Activated CD4-positive, alpha-beta memory T cell treated with anti-CD3 and anti-CD28 coated beads, Interleukin-2, amount 10 ng/mL, durations not matched to agents 7 days and 5 days (primary cell): ENCODE data around the gene PTPRH. TPM values are rescaled to one million over a fixed set of nuclear protein-coding genes. Genes with fewer than 3 reads are reported as not detected.

Experiments
- CTCF ChIA-PET: fragments of 350-600 bp; sonication (Branson Sonifier 250); formaldehyde crosslinking; loops from one replicate; lab custom pipeline; 2021; ENCODE audit warnings: antibody characterized with exemption, inconsistent platforms; lab: Charles Lee
- POLR2A ChIA-PET: fragments of 350-600 bp; sonication (Branson Sonifier 250); formaldehyde crosslinking; loops from one replicate; lab custom pipeline; 2021; ENCODE audit warnings: antibody characterized with exemption; lab: Charles Lee
- DNase-seq: peaks from one replicate; pipeline ENCODE4 v3.0.0-alpha.2; 2020
- H3K27ac Mint-ChIP-seq: one replicate; pipeline ENCODE4 v1.8.0; 2021; ENCODE audit warnings: mild to moderate bottlenecking, mixed read lengths
- H3K27me3 Mint-ChIP-seq: one replicate; pipeline ENCODE4 v1.8.0; 2021; ENCODE audit warnings: mixed read lengths
- H3K36me3 Mint-ChIP-seq: one replicate; pipeline ENCODE4 v1.8.0; 2021; ENCODE audit warnings: low read depth, mixed read lengths
- H3K4me1 Mint-ChIP-seq: one replicate; pipeline ENCODE4 v1.8.0; 2021; ENCODE audit warnings: mixed read lengths
- H3K4me3 Mint-ChIP-seq: one replicate; pipeline ENCODE4 v1.8.0; 2021; ENCODE audit warnings: mild to moderate bottlenecking, mixed read lengths
- H3K9me3 Mint-ChIP-seq: one replicate; pipeline ENCODE4 v1.8.0; 2021; ENCODE audit warnings: mixed read lengths
- total RNA-seq, 2 experiments: library from RNA; stranded (reverse); gene quantifications; one replicate each; pipeline ENCODE4 v1.2.3, GENCODE V29; 2021

PTPRH gene
- total RNA-seq, 2 experiments from 2014 or later, result not detected

DNA sequence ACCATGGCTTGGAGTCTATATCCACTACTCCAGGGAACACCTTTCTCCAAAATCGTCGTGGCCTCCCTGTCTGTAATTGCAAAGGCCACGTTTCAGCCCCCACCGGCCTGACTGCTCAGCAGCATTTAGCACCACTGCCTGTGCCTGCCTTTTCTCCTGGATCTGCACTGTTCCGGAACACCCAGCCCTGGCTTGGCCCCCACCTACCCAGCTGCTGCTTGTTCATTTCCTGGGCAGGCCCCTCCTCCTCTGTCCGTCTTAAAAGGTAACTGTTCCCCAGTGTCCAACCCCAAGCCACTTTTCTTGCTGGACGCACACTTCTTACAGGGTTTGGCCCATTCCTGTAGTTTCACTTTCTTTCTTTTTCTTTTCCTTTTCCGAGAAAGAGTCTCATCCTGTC, 20.7 kb downstream of the PTPRH start:
- Mint-ChIP-seq H3K36me3 (no peaks in the 10 kb centered on the region), H3K4me3 (no peak overlapping the region), H3K4me1 (peaks cover 19% of the 10 kb centered on the region), H3K27ac (peak overlapping the region; percentile 27), H3K9me3 (no peaks in the 10 kb centered on the region), H3K27me3 (no peaks in the 10 kb centered on the region)
- ChIA-PET POLR2A (no interaction called here), CTCF (no interaction called here)
- no peak for DNase-seq

DNA sequence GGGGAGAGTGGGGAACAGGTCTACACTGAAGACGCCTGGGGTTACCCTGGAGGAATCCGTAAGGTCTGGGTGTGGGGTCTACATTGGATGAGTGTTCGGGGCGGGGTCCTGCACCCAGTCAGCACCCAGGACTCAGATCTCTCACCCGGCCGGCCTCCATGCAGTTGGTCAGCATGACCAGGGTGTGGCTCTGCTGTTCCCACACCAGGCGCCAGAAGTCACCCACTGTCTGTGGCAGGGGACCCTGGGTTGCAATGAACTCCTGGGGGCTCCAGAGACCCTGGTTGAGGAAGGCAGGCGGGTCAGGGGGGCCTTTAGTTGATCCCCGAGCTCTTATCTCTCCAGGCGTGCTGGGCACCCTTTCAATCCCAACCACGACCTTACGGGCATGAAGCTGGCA, 23.2 kb downstream of the PTPRH start:
- peaks cover 11% of the 10 kb centered on the region for H3K27me3 Mint-ChIP-seq
- H3K27ac Mint-ChIP-seq, result no peak overlapping the region
- CTCF ChIA-PET, result no interaction called here
- peaks cover 19% of the 10 kb centered on the region for H3K4me1 Mint-ChIP-seq
- H3K4me3 Mint-ChIP-seq, result no peak overlapping the region
- H3K36me3 Mint-ChIP-seq, result no peaks in the 10 kb centered on the region
- no peaks in the 10 kb centered on the region for H3K9me3 Mint-ChIP-seq
- no peak for DNase-seq
- POLR2A ChIA-PET, result no interaction called here

DNA sequence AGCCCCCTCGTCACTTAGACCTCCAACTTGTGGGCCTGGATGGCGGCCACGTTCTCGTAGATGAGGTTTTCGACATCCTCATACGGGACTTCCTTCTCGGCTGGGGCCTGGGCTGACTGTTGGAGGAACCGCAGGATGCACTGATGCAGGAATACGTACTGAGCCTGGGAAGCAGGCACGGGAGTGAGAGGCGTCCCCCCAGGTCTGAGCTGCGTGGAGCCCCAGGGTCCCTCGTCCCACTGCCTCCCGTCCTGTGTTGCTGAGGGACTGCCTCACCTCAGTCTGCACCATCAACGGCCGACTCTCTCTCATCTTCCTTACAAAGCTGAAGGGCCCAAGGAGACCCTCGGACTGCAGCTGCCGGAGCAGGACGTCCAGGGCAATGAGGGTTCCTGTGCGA, 27.6 kb downstream of the PTPRH start:
- POLR2A ChIA-PET, result no interaction called here
- Mint-ChIP-seq H3K27ac (no peak overlapping the region), H3K27me3 (peaks cover 38% of the 10 kb centered on the region), H3K9me3 (no peaks in the 10 kb centered on the region), H3K4me3 (no peak overlapping the region), H3K4me1 (peaks cover 34% of the 10 kb centered on the region), H3K36me3 (no peaks in the 10 kb centered on the region)
- CTCF ChIA-PET, result no interaction called here
- no peak for DNase-seq

DNA sequence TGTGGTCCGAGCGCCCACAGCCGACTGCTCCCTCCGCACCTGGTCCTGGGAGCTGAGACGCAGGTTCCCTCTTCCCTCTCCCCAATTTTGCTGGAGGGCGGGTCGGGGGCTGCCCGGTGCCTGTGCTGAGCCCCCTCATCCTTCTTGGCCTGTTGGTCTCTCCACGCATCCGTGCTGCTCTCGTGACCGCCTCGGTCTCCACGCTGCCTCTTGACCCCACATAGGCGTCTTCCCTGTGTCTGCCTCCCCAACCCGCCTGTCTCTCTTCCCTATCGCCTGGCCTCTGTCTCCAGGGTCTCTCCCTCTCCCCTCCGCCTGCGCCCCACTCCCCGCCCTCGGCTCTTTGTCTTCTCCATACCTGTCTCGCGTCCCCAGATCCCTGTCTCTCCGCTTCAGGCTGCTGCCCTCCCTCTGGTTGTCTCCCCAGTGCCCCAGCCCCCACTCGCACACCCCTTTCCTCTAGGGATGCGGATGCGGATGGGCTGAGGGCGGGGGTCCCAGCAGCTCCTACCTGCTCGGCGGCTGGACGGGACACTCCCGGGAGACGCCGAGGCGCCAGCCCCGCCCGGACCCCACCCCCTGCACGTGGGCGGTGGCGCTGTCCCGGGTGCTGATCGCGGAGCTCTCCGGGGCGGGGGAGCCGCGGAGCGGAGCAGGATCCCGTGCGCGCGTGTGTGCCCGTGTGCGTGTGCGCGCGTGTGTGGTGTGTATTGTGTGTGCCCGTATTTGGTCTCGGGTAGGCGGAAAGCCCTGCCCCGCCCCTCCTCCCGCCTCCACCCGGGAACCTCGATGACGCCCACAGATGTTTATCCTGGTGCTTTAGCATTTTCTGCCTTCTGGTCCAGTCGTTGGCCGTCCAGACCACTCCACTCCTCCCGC, 29.5 kb downstream of the PTPRH start, which contains the start of gene SYT5:
TSS of gene SYT5 (minus strand) at position 684 of the 879 bp plus-strand sequence. CDS start 1,248 bp downstream, outside the sequence.
- Mint-ChIP-seq H3K27ac (peak within 1 kb of the TSS; percentile 24), H3K27me3 (peaks cover 44% of the 10 kb centered on the region), H3K9me3 (peaks cover 5% of the 10 kb centered on the region), H3K36me3 (no peaks in the 10 kb centered on the region), H3K4me1 (peaks cover 29% of the 10 kb centered on the region), H3K4me3 (peak within 1 kb of the TSS; percentile 65)
- CTCF ChIA-PET, result interaction anchor here (1.0 to 1.3 kb wide), 2 partner anchors 19 to 324 kb away, joined by 3 to 4 read pairs; no protein-coding TSS in a partner anchor
- DNase-seq, result peak; percentile 69
- POLR2A ChIA-PET, result interaction anchor here (1.1 to 2.3 kb wide), 2 partner anchors 74 to 79 kb away, joined by 3 to 6 read pairs; partner anchors contain the start of gene PPP6R1

DNA sequence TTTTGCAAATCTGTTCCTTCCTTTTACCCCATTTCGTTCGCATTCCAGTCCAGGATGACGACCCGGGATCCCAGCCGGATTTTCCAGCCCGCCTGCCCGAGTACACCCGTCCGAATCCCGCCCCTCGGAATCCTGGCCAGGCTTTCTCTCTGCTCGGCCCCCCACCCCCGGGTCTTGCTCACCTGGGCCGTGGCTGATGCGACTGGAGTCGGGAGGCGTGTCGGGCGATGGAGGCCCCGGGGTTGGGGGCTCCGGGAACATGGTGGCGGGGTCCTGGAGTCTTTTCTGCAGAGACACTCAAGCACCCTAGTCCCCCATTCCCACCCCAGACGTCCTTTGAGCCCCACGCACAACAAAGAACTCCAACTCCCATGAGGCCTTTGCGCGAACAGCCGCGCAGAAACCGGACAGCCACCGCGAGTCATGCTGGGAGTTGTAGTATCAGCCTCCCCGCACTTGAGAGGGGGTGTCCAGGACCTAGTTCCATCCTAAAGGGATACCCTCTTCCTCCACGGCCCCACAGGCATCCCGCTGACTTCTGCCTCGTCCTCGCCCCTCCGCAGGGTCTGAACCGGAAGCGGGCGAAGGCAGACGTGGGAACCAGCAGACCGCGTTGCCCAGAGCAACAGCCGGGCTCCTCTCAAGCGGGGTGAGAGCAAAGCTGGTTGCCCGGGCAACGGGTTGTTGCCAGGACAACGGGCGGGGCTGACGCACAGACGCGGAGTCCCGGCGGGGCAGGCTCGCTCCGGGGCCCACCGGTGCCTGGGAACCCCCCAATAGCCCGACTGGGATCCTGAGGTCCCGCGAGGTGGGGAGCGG, 30.3 kb downstream of the PTPRH start:
- DNase-seq, result peak; percentile 93
- peaks cover 51% of the 10 kb centered on the region for H3K27me3 Mint-ChIP-seq
- peaks cover 5% of the 10 kb centered on the region for H3K9me3 Mint-ChIP-seq
- ChIA-PET CTCF (no interaction called here), POLR2A (interaction anchor here (1.0 to 2.3 kb wide), 3 partner anchors 75 to 80 kb away, joined by 3 to 6 read pairs (median 3); partner anchors contain the start of gene PPP6R1)
- peaks cover 32% of the 10 kb centered on the region for H3K4me1 Mint-ChIP-seq
- peak overlapping the region; percentile 65 for H3K4me3 Mint-ChIP-seq
- no peaks in the 10 kb centered on the region for H3K36me3 Mint-ChIP-seq
- no peak overlapping the region for H3K27ac Mint-ChIP-seq

DNA sequence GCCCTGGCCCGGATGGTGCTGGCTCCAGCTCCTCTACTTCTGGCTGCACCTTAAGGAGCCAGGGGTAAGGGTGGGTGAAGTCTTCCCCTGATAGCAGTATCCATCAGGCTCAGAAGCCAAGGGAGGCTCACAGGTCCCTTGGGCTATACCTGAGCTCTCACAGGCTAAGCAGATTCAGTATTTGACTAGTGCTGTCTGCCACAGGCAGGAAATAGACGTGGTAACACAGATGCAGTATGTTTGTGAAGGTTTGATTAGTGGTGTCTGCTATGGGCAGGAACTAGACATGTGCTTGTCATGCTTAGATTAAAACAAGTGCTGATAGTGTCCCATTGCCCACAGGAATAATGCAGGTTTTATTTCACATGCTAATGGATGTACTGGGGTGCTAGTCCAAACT, 33.2 kb downstream of the PTPRH start:
- H3K4me3 Mint-ChIP-seq, result no peak overlapping the region
- no peak overlapping the region for H3K27ac Mint-ChIP-seq
- H3K9me3 Mint-ChIP-seq, result peaks cover 5% of the 10 kb centered on the region
- peaks cover 59% of the 10 kb centered on the region for H3K27me3 Mint-ChIP-seq
- ChIA-PET CTCF (no interaction called here), POLR2A (no interaction called here)
- DNase-seq, result no peak
- H3K36me3 Mint-ChIP-seq, result no peaks in the 10 kb centered on the region
- H3K4me1 Mint-ChIP-seq, result peaks cover 43% of the 10 kb centered on the region

DNA sequence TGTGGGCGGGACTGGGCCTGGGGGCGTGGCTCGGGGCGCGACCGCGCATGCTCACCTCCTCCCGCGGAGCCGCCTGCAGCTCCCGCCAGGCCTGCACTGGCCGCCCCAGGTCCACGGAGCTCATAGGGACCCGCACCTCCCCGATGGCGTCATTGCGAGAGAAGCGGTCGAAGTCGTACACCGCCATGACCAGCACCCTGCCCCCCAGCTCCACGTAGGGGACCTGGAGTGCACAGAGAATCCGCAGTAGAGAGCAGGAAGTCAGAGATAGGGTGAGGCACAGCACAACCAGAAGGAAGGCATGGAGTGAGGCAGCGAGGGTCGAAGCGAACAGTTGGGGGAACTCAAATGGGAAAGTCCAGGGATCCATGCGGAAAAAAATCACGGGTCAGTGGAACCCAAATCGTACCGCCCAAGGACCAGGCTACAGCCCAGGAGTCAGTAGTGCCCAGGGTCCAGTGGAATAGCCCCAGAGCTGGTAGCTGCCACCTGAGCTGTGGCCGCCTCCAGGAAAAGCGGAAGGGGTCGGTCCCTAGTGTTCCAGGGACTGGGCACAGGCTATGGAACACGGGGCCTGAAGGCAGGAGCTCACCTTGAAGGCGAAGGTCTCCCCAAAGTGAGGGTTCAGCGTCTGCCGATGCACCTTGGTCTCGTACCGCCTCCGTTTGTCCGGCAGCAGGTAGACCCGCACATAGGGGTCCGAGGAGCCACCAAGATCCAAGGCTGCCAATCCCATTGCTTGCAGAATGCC, 34.0 kb downstream of the PTPRH start:
- Mint-ChIP-seq H3K4me3 (no peak overlapping the region), H3K36me3 (no peaks in the 10 kb centered on the region)

GRCh38 chr19:55174425-55175116, 34.7 kb downstream of the PTPRH start:
- Mint-ChIP-seq H3K27me3 (peaks cover 56% of the 10 kb centered on the region), H3K4me1 (peaks cover 33% of the 10 kb centered on the region), H3K9me3 (peaks cover 5% of the 10 kb centered on the region), H3K36me3 (no peaks in the 10 kb centered on the region), H3K27ac (no peak overlapping the region), H3K4me3 (peak overlapping the region; percentile 51)
- CTCF ChIA-PET, result interaction anchor here (0.7 to 2.6 kb wide), 2 partner anchors 14 to 262 kb away, joined by 3 to 7 read pairs; no protein-coding TSS in a partner anchor
- no peak for DNase-seq
- POLR2A ChIA-PET, result no interaction called here

More for the DNA sequence above, 34.0 kb downstream of the PTPRH start:
- CTCF ChIA-PET, result interaction anchor here (2.6 kb wide), 1 partner anchor 15 kb away, joined by 7 read pairs; no protein-coding TSS in a partner anchor
- Mint-ChIP-seq H3K9me3 (peaks cover 5% of the 10 kb centered on the region), H3K27me3 (peaks cover 57% of the 10 kb centered on the region), H3K27ac (no peak overlapping the region), H3K4me1 (peaks cover 39% of the 10 kb centered on the region)
- no peak for DNase-seq
- POLR2A ChIA-PET, result interaction anchor here (0.7 kb wide), 1 partner anchor 231 kb away, joined by 3 read pairs; no protein-coding TSS in a partner anchor

DNA sequence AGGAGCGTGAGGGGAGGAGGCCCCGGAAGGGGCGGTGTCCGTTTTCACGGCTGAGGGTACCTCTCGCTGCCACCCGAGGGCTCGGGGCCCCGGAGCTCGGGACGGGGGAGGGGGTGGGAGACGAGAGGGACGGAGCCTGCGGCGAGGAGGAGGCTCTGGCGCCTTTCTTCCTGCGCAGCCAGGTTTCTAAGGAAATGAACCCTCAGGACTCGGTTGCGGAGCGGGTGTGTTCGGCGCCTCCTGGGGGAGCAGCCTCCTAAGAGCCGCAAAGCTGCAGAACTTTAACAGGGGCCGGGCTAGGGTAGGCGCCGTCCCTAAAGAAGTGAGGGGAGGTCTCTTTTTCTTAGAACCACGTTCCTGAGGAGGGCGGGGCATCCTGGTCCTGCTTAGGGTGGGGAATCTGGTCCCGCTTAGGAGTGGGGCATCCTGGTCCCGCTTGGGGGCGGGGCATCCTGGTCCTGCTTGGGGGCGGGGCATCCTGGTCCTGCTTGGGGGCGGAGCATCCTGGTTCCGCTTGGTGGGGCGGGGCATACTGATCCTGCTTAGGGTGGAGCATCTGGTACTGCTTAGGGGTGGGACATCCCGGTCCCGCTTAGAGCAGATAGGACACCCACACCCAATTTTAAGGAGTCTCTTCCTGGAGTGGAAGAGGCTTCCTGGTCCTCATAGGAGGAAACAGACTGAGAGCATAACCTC, 35.4 kb downstream of the PTPRH start:
- ChIA-PET POLR2A (no interaction called here), CTCF (interaction anchor here (0.7 to 2.6 kb wide), 2 partner anchors 13 to 263 kb away, joined by 3 to 7 read pairs; no protein-coding TSS in a partner anchor)
- Mint-ChIP-seq H3K27me3 (peaks cover 55% of the 10 kb centered on the region), H3K4me1 (peaks cover 28% of the 10 kb centered on the region), H3K27ac (no peak overlapping the region), H3K36me3 (no peaks in the 10 kb centered on the region), H3K9me3 (peaks cover 5% of the 10 kb centered on the region), H3K4me3 (peak overlapping the region; percentile 51)
- DNase-seq, result peak; percentile 68

- DNase-seq, result no peak
- ChIA-PET CTCF (interaction anchor here (2.6 kb wide), 1 partner anchor 13 kb away, joined by 7 read pairs; no protein-coding TSS in a partner anchor), POLR2A (no interaction called here)
- no peak overlapping the region for H3K27ac Mint-ChIP-seq
- H3K9me3 Mint-ChIP-seq, result peaks cover 5% of the 10 kb centered on the region
- no peaks in the 10 kb centered on the region for H3K36me3 Mint-ChIP-seq
- H3K27me3 Mint-ChIP-seq, result peaks cover 55% of the 10 kb centered on the region
- peak overlapping the region; percentile 55 for H3K4me3 Mint-ChIP-seq
- H3K4me1 Mint-ChIP-seq, result peaks cover 22% of the 10 kb centered on the region
Observed at GRCh38 chr19:55173186-55173713, 36.1 kb downstream of the PTPRH start.

DNA sequence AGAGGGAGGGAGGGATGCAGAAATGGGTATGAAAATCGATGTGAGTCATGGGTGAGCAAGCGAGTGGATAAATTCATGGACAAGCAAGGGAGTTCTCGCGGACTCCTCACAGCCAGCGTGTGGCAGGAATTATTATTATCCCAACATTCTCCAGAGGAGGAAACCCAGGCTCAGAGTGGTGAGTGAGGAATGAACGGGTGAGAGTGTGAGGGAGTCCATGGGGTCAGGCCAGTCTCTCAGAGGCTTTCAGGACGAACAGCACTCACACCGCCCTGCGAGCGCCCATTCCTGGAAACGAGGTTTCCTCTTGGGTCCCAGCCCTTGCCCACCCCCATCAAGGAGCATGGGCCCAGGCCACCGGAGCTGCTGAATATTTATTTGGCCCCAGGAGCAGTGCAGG, 36.6 kb downstream of the PTPRH start:
- H3K4me1 Mint-ChIP-seq, result peaks cover 20% of the 10 kb centered on the region
- no peak for DNase-seq
- no peaks in the 10 kb centered on the region for H3K36me3 Mint-ChIP-seq
- ChIA-PET CTCF (interaction anchor here (2.6 kb wide), 1 partner anchor 12 kb away, joined by 7 read pairs; no protein-coding TSS in a partner anchor), POLR2A (no interaction called here)
- H3K9me3 Mint-ChIP-seq, result peaks cover 5% of the 10 kb centered on the region
- peak overlapping the region; percentile 55 for H3K4me3 Mint-ChIP-seq
- H3K27me3 Mint-ChIP-seq, result peaks cover 56% of the 10 kb centered on the region
- no peak overlapping the region for H3K27ac Mint-ChIP-seq
